Fibroblast of lung (primary cell): ENCODE measurements around the gene DCUN1D1. TPM values are rescaled to one million over a fixed set of nuclear protein-coding genes. Genes with fewer than 3 reads are reported as not detected.

Experiments
- DNase-seq, 2 donors: peaks; one replicate each; pipeline versions ENCODE4 v3.0.0 to v3.0.0-alpha.2; 2010; ENCODE audit warnings: low read depth in 2 of 2
- H2AFZ ChIP-seq: 2 replicates; pipeline ENCODE4 v1.5.1; 2012; ENCODE audit warnings: low read length, control low read depth, inconsistent platforms
- H3K27ac ChIP-seq: 2 replicates; pipeline ENCODE4 v1.5.1; 2011; ENCODE audit warnings: low read length, control low read depth; ENCODE audit not compliant: insufficient read depth
- H3K27me3 ChIP-seq: 2 replicates; pipeline ENCODE4 v1.5.1; 2011; ENCODE audit warnings: mild to moderate bottlenecking, low read length; ENCODE audit not compliant: control insufficient read depth, insufficient read depth
- H3K36me3 ChIP-seq: 2 replicates; pipeline ENCODE4 v1.5.1; 2011; ENCODE audit warnings: low read length; ENCODE audit not compliant: control insufficient read depth, insufficient read depth
- H3K4me1 ChIP-seq: 2 replicates; pipeline ENCODE4 v1.5.1; 2011; ENCODE audit warnings: low read length; ENCODE audit not compliant: control insufficient read depth, insufficient read depth; ENCODE audit errors: extremely low read depth
- H3K4me2 ChIP-seq: 2 replicates; pipeline ENCODE4 v1.5.1; 2011; ENCODE audit warnings: low read length, control low read depth; ENCODE audit not compliant: insufficient read depth; ENCODE audit errors: extremely low read depth
- H3K4me3 ChIP-seq, 4 experiments: fragments of 200-600 bp in 1 of 4; sonication (generic) in 1 of 4; replicated peaks in 1 of 4; 2 replicates each; pipeline ENCODE4 v1.5.1; 2011 to 2016; ENCODE audit warnings: low read length in 4 of 4, low read depth in 3 of 4, mild to moderate bottlenecking in 3 of 4, control low read depth in 2 of 4, inconsistent platforms in 1 of 4, mixed read lengths in 1 of 4; ENCODE audit not compliant: insufficient read depth in 1 of 4; ENCODE audit errors: control extremely low read depth in 1 of 4
- H3K79me2 ChIP-seq: 2 replicates; pipeline ENCODE4 v1.5.1; 2012; ENCODE audit warnings: mild to moderate bottlenecking, low read length, inconsistent platforms; ENCODE audit not compliant: control insufficient read depth, insufficient read depth
- H3K9ac ChIP-seq: 2 replicates; pipeline ENCODE4 v1.5.1; 2011; ENCODE audit warnings: mild to moderate bottlenecking, low read length, control low read depth; ENCODE audit not compliant: insufficient read depth
- H3K9me3 ChIP-seq: 2 replicates; pipeline ENCODE4 v1.5.1; 2012; ENCODE audit warnings: low read depth, low read length; ENCODE audit not compliant: control insufficient read depth, insufficient read depth
- H4K20me1 ChIP-seq: 2 replicates; pipeline ENCODE4 v1.5.1; 2011; ENCODE audit warnings: low read length; ENCODE audit not compliant: control insufficient read depth, insufficient read depth; ENCODE audit errors: extremely low read depth
- CTCF ChIP-seq, 2 donors: IDR thresholded peaks in 1 of 2; conservative IDR thresholded peaks in 1 of 2; 1 replicate in 1 of 2; 2 replicates in 1 of 2; pipeline ENCODE4 v1.5.1; 2011 to 2012; ENCODE audit warnings: low read length in 2 of 2, control low read depth in 1 of 2, inconsistent platforms in 1 of 2, low read depth in 1 of 2, mild to moderate bottlenecking in 1 of 2
- EZH2 ChIP-seq: IDR thresholded peaks from 2 replicates; pipeline ENCODE4 v1.5.1; 2012; ENCODE audit warnings: low read length, control low read depth, mild to moderate bottlenecking; ENCODE audit errors: missing control alignments
- polyA plus RNA-seq, 2 donors: library from polyadenylated mRNA; depleted of rRNA in 1 of 2; stranded (reverse) in 1 of 2; unstranded in 1 of 2; fragments of >200 nt; gene quantifications; 2 replicates each; pipeline ENCODE4 v1.2.1, GENCODE V29; 2011 to 2012; ENCODE audit warnings: missing spikeins in 1 of 2
- total RNA-seq: library from RNA; depleted of rRNA; stranded (reverse); fragments of >200 nt; gene quantifications from 2 replicates; pipeline ENCODE4 v1.2.1, GENCODE V29; 2014

Gene DCUN1D1
- total and polyA plus RNA-seq, 2 donors (not counting 1 experiment from before 2014, with no cell fraction given) = 26.6 to 31.0 TPM

DNA sequence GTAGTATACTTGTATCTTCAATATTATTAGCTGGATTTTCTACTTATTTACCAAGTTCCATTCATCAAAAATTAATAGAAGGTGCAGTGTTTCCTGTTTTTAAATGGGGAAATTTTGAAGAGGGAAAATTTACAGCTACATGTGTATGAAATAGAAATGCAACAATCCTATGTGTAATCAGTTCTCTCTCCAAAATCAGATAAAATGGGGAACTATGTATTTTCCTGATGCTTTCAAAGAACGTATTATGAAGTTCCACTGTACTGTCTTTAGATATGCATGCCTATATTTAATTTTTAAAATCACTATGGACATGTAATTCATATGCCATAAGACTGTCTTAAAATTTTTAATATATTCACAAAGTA, 43.4 kb downstream of the DCUN1D1 start:
- no peaks in the 10 kb centered on the region for H3K36me3 ChIP-seq
- H3K4me3 ChIP-seq = no peak overlapping the region
- no peak overlapping the region for H3K4me2 ChIP-seq
- no peak overlapping the region for H2AFZ ChIP-seq
- DNase-seq = no peak
- H3K9me3 ChIP-seq = no peaks in the 10 kb centered on the region
- H3K4me1 ChIP-seq = no peaks in the 10 kb centered on the region
- TF ChIP-seq EZH2 (no peak), CTCF (conservative IDR thresholded peaks at IDR 0.05 in 1 of 2, IDR thresholded peaks at IDR 0.05 in 1 of 2; ENCODE audit: low read depth in 1 of 2, low read length in 2 of 2) (no peak)
- no peaks in the 10 kb centered on the region for H4K20me1 ChIP-seq
- no peaks in the 10 kb centered on the region for H3K27me3 ChIP-seq
- no peaks in the 10 kb centered on the region for H3K79me2 ChIP-seq
- no peak overlapping the region for H3K27ac ChIP-seq
- no peak overlapping the region for H3K9ac ChIP-seq

DNA sequence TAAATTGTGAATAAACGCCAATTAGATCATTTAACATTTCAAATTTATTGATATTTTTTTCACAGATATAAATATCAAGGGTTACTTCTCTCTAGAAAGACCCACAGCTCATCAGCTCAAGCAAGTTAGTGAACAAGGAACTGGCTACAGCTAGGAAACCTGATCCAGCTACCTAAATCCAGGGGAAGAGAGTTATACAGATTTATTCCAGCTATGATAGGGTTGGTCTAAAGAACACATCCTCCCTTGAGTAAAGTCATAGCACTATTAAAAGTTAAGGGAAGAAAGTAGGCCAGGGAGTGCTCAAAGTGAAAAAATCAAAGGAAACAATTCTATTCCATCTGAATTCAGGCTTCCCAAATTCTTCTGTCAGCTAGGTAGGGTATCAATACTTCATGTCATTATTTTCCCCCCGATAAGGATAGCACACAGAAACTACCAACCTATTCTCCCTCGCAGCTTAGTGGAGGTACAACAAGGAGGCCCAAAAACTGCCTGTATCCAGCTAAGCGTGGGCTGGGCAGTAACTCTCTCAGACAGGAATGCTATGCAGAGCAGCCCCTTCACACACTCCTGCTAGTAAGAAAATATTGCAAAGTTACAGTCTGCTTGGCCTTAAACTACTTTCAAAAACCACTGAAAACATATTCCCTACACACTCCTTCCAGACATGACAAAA, 44.0 kb downstream of the DCUN1D1 start:
- TF ChIP-seq CTCF (conservative IDR thresholded peaks at IDR 0.05 in 1 of 2, IDR thresholded peaks at IDR 0.05 in 1 of 2; ENCODE audit: low read depth in 1 of 2, low read length in 2 of 2) = no peak
- Histone ChIP-seq H3K4me1 (no peaks in the 10 kb centered on the region), H2AFZ (no peak overlapping the region), H4K20me1 (no peaks in the 10 kb centered on the region), H3K79me2 (no peaks in the 10 kb centered on the region), H3K36me3 (no peaks in the 10 kb centered on the region), H3K4me2 (no peak overlapping the region), H3K27me3 (no peaks in the 10 kb centered on the region), H3K9me3 (no peaks in the 10 kb centered on the region), H3K4me3 (no peak overlapping the region), H3K27ac (no peak overlapping the region), H3K9ac (no peak overlapping the region)
- DNase-seq = no peak

DNA sequence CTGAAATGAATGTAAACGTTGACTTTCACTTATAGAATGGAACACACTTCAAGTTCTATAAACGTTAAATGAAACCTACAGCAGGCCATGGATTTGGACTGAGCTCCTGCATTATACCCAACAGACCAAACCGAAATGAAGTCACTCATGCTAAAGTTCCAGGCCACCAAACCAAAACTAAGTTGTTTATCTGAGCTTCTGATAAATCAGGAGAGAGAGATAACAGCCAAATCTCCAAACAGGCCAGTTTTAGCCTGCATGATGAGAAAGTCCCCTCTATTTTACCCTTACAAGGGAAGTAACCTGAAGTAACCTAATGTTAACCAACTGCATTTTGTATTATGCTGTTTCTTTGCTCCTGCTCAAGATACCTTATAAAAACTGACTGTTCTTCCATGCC, 44.5 kb downstream of the DCUN1D1 start:
- H4K20me1 ChIP-seq = no peaks in the 10 kb centered on the region
- H3K9ac ChIP-seq = no peak overlapping the region
- no peaks in the 10 kb centered on the region for H3K79me2 ChIP-seq
- TF ChIP-seq EZH2 (no peak), CTCF (conservative IDR thresholded peaks at IDR 0.05 in 1 of 2, IDR thresholded peaks at IDR 0.05 in 1 of 2; ENCODE audit: low read depth in 1 of 2, low read length in 2 of 2) (no peak)
- H3K9me3 ChIP-seq = no peaks in the 10 kb centered on the region
- no peaks in the 10 kb centered on the region for H3K4me1 ChIP-seq
- H3K27ac ChIP-seq = no peak overlapping the region
- H2AFZ ChIP-seq = no peak overlapping the region
- no peak overlapping the region for H3K4me3 ChIP-seq
- H3K4me2 ChIP-seq = no peak overlapping the region
- H3K27me3 ChIP-seq = no peaks in the 10 kb centered on the region
- H3K36me3 ChIP-seq = no peaks in the 10 kb centered on the region
- no peak for DNase-seq
